K562 treated with DMSO at 1 percent for 12 hours (cell line): ENCODE measurements around the gene RAB40A. TPM values are rescaled to one million over a fixed set of nuclear protein-coding genes. Genes with fewer than 3 reads are reported as not detected.

Experiments
- total RNA-seq: library from RNA; unstranded; fragments of 300-600 nt; gene quantifications from 2 replicates; pipeline ENCODE4 v1.2.3, GENCODE V29; 2022; ENCODE audit not compliant: insufficient read depth

Gene RAB40A, protein sequence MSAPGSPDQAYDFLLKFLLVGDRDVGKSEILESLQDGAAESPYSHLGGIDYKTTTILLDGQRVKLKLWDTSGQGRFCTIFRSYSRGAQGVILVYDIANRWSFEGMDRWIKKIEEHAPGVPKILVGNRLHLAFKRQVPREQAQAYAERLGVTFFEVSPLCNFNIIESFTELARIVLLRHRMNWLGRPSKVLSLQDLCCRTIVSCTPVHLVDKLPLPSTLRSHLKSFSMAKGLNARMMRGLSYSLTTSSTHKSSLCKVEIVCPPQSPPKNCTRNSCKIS
- total RNA-seq = 0.33 TPM in 1 of 2 replicates, not detected in the other

DNA sequence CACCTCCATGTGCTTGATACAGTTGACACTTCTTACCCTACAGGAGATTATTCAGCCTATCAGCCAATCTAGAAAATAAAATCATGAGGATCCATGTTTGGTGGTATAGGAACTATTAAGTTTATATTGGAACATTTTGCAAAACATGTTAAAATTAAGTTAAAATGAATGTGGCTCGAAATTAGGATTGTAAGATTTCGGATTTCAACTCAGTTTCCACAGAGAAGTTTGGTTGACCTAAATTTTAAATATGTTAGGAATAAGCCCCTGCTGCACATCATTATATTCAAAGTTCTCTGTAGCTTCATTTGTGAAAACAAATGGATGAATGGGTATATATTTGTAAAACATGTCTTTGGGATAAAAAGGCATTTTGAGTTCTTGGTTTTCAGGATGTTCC lies at the start of gene RAB40A:
Gene RAB40A, minus strand, starts transcription at position 101 of the 400 bp plus-strand sequence. CDS start 18,733 bp downstream, outside the sequence.

Other genes starting within 250 kb of the RAB40A start
- gene TCEAL5, start 242.7 kb downstream of the RAB40A start, total RNA-seq = not detected in 2 replicates
- 39.0 and 45.3 TPM in 2 replicates for gene BEX2, start 208.5 kb downstream of the RAB40A start, total RNA-seq
- gene TCEAL7, start 189.2 kb downstream of the RAB40A start, total RNA-seq = not detected in 2 replicates
- gene TCEAL9, start 163.0 kb downstream of the RAB40A start, total RNA-seq = 63.3 and 64.1 TPM in 2 replicates
- gene BEX3, start 143.0 kb downstream of the RAB40A start, total RNA-seq = not detected in 2 replicates
- gene TCEAL4, start 66.0 kb upstream of the RAB40A start, total RNA-seq = 6.5 and 7.8 TPM in 2 replicates
- gene TCEAL3, start 88.5 kb upstream of the RAB40A start, total RNA-seq = not detected in 2 replicates
- 3.4 and 4.3 TPM in 2 replicates for gene TCEAL1, start 109.5 kb upstream of the RAB40A start, total RNA-seq
- 231 and 406 TPM in 2 replicates for gene MORF4L2, start 167.2 kb upstream of the RAB40A start, total RNA-seq
- gene TMEM31, start 191.4 kb upstream of the RAB40A start, total RNA-seq = not detected in 2 replicates